Uterus (tissue), 4 donors: ENCODE measurements around the gene EFCC1. TPM values are rescaled to one million over a fixed set of nuclear protein-coding genes. Genes with fewer than 3 reads are reported as not detected.
A peak's percentile ranks its signal among the peaks of the same experiment; 100 is the strongest.

Source experiments
- DNase-seq, 2 donors: peaks; one replicate each; pipeline ENCODE4 v3.0.0-alpha.2; 2019 to 2020
- H3K27ac ChIP-seq, 2 donors: fragments of 200-600 bp; sonication (generic); 1 replicate in 1 of 2; 2 replicates in 1 of 2; pipeline ENCODE4 v1.5.1; 2016 to 2018
- H3K27me3 ChIP-seq, 2 donors: fragments of 200-600 bp; sonication (generic); one replicate each; pipeline ENCODE4 v1.5.1; 2018 to 2019; ENCODE audit warnings: control low read depth in 1 of 2
- H3K36me3 ChIP-seq, 2 donors: fragments of 200-600 bp; sonication (generic); one replicate each; pipeline ENCODE4 v1.5.1; 2019; ENCODE audit warnings: control low read depth in 1 of 2
- H3K4me1 ChIP-seq, 2 donors: fragments of 200-600 bp; sonication (generic); one replicate each; pipeline ENCODE4 v1.5.1; 2018 to 2019; ENCODE audit warnings: control low read depth in 1 of 2
- H3K4me3 ChIP-seq, 2 donors: fragments of 200-600 bp; sonication (generic); 1 replicate in 1 of 2; 2 replicates in 1 of 2; pipeline ENCODE4 v1.5.1; 2018 to 2019; ENCODE audit warnings: mild to moderate bottlenecking in 1 of 2
- H3K9me3 ChIP-seq, 2 donors: fragments of 200-600 bp; sonication (generic); one replicate each; pipeline ENCODE4 v1.5.1; 2019; ENCODE audit warnings: control low read depth in 1 of 2
- CTCF ChIP-seq, 4 experiments: fragments of 200-600 bp in 2 of 4; fragments of 450-650 bp in 2 of 4; sonication (generic) in 2 of 4; IDR thresholded peaks; one replicate each; pipeline ENCODE4 v1.5.1; 2016 to 2019; ENCODE audit warnings: antibody characterized with exemption in 4 of 4, mild to moderate bottlenecking in 2 of 4, moderate library complexity in 1 of 4
- POLR2A ChIP-seq, 2 donors: fragments of 450-650 bp; IDR thresholded peaks; one replicate each; pipeline ENCODE4 v1.6.1; 2016; ENCODE audit warnings: antibody characterized with exemption in 2 of 2, mild to moderate bottlenecking in 1 of 2, moderate library complexity in 1 of 2
- intact Hi-C: fragments of 100-400 bp; cut with DNase I; formaldehyde crosslinking; loops from one replicate; pipeline ENCODE4 v1.15.1; 2023; ENCODE audit warnings: low total_unique reads
- total RNA-seq, 4 donors: library from RNA; depleted of rRNA in 3 of 4; stranded (reverse); fragments of >200 nt in 3 of 4; gene quantifications; one replicate each; pipeline versions ENCODE4 v1.1.0 to v1.2.4, GENCODE V29; 2014 to 2023
- donor health status: DM: yes; HTN: yes; CAD: no.

The EFCC1 gene
- total RNA-seq, 4 donors from 2014 or later, result 1.2 to 9.2 (median 4.5) TPM

DNA sequence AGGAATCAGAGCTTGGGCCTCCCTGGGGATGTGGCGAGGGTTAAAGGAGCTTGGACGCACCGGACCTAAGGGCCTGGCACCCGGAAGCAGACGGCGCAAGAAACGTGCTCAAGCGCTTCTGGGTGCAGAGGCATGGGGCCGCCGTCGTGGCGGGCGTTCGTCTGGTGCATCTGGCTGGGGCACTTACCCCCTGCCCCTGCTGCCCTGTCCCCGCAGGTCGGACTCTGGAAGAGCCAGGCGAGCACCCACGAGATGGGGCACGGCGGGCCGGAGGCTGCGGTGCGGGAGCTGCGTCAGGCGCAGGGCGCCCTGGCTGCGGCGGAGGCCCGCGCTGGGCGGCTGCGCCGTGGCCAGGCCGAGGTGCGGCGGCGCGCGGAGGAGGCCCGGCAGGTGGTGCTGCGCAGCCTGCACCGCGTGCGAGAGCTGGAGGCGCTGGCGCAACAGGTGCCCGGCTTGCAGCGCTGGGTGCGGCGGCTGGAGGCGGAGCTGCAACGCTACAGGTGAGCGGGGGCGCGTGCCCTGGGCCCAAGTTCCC, 2.5 kb downstream of the EFCC1 start:
- H3K4me1 ChIP-seq, result no peaks in the 10 kb centered on the region
- H3K9me3 ChIP-seq, result no peaks in the 10 kb centered on the region
- no peaks in the 10 kb centered on the region for H3K27me3 ChIP-seq
- no peak for TF ChIP-seq POLR2A (IDR thresholded peaks at IDR 0.05)
- TF ChIP-seq CTCF (IDR thresholded peaks at IDR 0.05), result peak in 1 of 4 experiments; percentile 37
- intact Hi-C loops, result no loop called here
- no peak for DNase-seq
- no peak overlapping the region for H3K4me3 ChIP-seq
- no peaks in the 10 kb centered on the region for H3K36me3 ChIP-seq
- H3K27ac ChIP-seq, result no peak overlapping the region

- H3K27ac ChIP-seq, result no peak overlapping the region
- TF ChIP-seq CTCF (IDR thresholded peaks at IDR 0.05) (no peak), POLR2A (IDR thresholded peaks at IDR 0.05) (no peak)
- no peaks in the 10 kb centered on the region for H3K4me1 ChIP-seq
- H3K27me3 ChIP-seq, result no peaks in the 10 kb centered on the region
- H3K9me3 ChIP-seq, result no peaks in the 10 kb centered on the region
- intact Hi-C loops, result no loop called here
- H3K36me3 ChIP-seq, result no peaks in the 10 kb centered on the region
- H3K4me3 ChIP-seq, result no peak overlapping the region
- DNase-seq, result no peak
These were observed 3.7 kb downstream of the EFCC1 start for GRCh38 chr3:129004639-129005295.

DNA sequence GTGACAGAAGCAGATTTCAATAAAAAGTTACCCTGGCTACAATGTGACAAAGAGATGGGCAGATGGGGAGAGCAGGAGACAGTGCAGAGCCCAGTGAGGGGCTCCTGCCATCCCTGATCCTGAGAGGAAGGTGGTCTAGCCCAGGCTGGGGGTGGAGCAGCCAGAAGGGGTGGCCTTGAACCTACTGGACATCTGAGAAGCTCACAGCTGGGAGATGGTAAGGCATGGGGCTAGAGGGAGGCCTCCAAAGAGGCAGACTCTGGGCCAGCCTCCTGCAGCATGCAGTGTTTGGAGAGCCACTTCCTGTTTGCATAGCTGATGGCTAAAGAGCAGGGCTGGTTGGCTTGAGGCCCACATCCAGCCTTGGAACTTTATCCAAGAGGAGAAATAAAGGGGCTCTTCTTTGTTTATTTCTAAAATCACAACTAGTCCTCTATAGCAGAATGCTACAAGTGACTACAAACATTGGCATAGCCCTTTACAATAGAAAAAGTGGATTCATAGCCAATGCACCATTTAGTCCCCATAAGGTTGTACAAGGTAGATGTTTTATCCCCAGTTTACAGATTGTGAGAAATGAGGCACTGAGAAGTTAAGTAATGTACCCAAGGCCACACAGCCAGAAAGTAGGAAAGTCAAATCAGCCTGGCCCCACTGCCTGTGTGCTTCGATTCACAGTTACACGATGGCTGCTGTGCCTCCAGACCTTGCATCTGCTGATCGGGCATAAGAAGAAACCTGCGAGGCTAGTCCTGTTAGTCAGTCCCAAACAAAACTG, 4.6 kb downstream of the EFCC1 start:
- DNase-seq, result no peak
- intact Hi-C loops, result no loop called here
- peak overlapping the region in 1 of 2 donors; percentile 25 for H3K27ac ChIP-seq
- H3K4me1 ChIP-seq, result no peaks in the 10 kb centered on the region
- no peaks in the 10 kb centered on the region for H3K9me3 ChIP-seq
- no peaks in the 10 kb centered on the region for H3K36me3 ChIP-seq
- no peak overlapping the region for H3K4me3 ChIP-seq
- H3K27me3 ChIP-seq, result no peaks in the 10 kb centered on the region
- TF ChIP-seq CTCF (IDR thresholded peaks at IDR 0.05) (no peak), POLR2A (IDR thresholded peaks at IDR 0.05) (no peak)

GRCh38 chr3:129006864-129007263, 5.8 kb downstream of the EFCC1 start:
- Histone ChIP-seq H3K27ac (no peak overlapping the region), H3K4me3 (no peak overlapping the region), H3K36me3 (no peaks in the 10 kb centered on the region), H3K27me3 (no peaks in the 10 kb centered on the region), H3K9me3 (no peaks in the 10 kb centered on the region), H3K4me1 (no peaks in the 10 kb centered on the region)
- DNase-seq, result no peak
- intact Hi-C loops, result no loop called here
- TF ChIP-seq CTCF (IDR thresholded peaks at IDR 0.05), result no peak
- TF ChIP-seq POLR2A (IDR thresholded peaks at IDR 0.05), result no peak

DNA sequence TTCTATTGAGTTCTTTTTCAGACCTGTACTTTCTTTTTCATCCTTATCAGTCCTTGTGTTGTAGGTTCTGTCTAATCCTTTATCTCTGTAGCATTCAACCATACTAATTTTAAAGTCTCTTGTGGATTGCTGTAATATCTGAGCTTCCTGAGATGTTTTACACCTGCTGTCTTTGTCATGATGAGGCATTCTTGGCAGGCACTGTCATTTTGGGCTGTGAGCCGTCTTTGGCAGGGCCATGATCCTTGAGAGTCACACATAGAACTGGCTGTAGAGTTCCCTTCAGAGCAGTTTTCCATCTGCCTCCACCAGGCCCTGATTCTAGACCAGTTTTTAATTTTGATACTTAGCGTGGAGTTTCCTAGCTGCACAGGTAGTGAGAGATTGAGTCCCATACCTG, 6.7 kb downstream of the EFCC1 start:
- no peak for DNase-seq
- intact Hi-C loops, result no loop called here
- no peak for TF ChIP-seq POLR2A (IDR thresholded peaks at IDR 0.05)
- TF ChIP-seq CTCF (IDR thresholded peaks at IDR 0.05), result no peak
- no peaks in the 10 kb centered on the region for H3K36me3 ChIP-seq
- no peak overlapping the region for H3K4me3 ChIP-seq
- no peaks in the 10 kb centered on the region for H3K27me3 ChIP-seq
- H3K9me3 ChIP-seq, result no peaks in the 10 kb centered on the region
- no peaks in the 10 kb centered on the region for H3K4me1 ChIP-seq
- H3K27ac ChIP-seq, result no peak overlapping the region
